Caco-2 (cell line): Measurements from ENCODE around the gene HCST. TPM values are rescaled to one million over a fixed set of nuclear protein-coding genes. Genes with fewer than 3 reads are reported as not detected.

Experiments used
- BruUV-seq: library from RNA; stranded (reverse); fragments of 400-500 nt; replicated peaks from 2 replicates; lab custom pipeline; 2021; lab: Mats Ljungman, UMichigan
- CTCF ChIA-PET: fragments of 300-600 bp; sonication (Branson Sonifier 250); formaldehyde crosslinking; loops from one replicate; lab custom pipeline; 2022; ENCODE audit warnings: antibody characterized with exemption; lab: Charles Lee
- POLR2A ChIA-PET: fragments of 300-600 bp; sonication (Branson Sonifier 250); formaldehyde crosslinking; loops from one replicate; lab custom pipeline; 2022; ENCODE audit warnings: antibody characterized with exemption; lab: Charles Lee
- DNase-seq, 2 experiments: peaks; one replicate each; pipeline versions ENCODE4 v3.0.0 to v3.0.0-alpha.2; 2020 to 2022
- H3K27me3 ChIP-seq: replicated peaks from 2 replicates; pipeline ENCODE4 v1.6.0; 2011; ENCODE audit warnings: low read length; ENCODE audit not compliant: control insufficient read depth, insufficient read depth
- H3K36me3 ChIP-seq: 2 replicates; pipeline ENCODE4 v1.5.1; 2011; ENCODE audit warnings: low read length; ENCODE audit not compliant: control insufficient read depth, insufficient read depth
- H3K4me1 ChIP-seq: fragments of 250-450 bp; sonication (Bioruptor Pico); 2 replicates; pipeline ENCODE4 v1.5.1; 2020; ENCODE audit warnings: mild to moderate bottlenecking
- H3K4me3 ChIP-seq: 2 replicates; pipeline ENCODE4 v1.5.1; 2011; ENCODE audit warnings: low read depth, mild to moderate bottlenecking, control low read depth, low read length
- H3K9me3 ChIP-seq: fragments of 250-450 bp; sonication (Bioruptor Pico); 2 replicates; pipeline ENCODE4 v1.5.1; 2020; ENCODE audit warnings: mild to moderate bottlenecking, moderate library complexity
- H3K27ac Mint-ChIP-seq: one replicate; pipeline ENCODE4 v1.8.0; 2022; ENCODE audit warnings: mixed read lengths; ENCODE audit not compliant: unreplicated experiment
- H3K27me3 Mint-ChIP-seq: one replicate; pipeline ENCODE4 v1.8.0; 2022; ENCODE audit warnings: mixed read lengths; ENCODE audit not compliant: insufficient read depth, unreplicated experiment
- H3K36me3 Mint-ChIP-seq: one replicate; pipeline ENCODE4 v1.8.0; 2022; ENCODE audit warnings: mild to moderate bottlenecking, mixed read lengths; ENCODE audit not compliant: insufficient read depth, unreplicated experiment
- H3K4me1 Mint-ChIP-seq: one replicate; pipeline ENCODE4 v1.8.0; 2022; ENCODE audit warnings: low read depth, mixed read lengths; ENCODE audit not compliant: unreplicated experiment
- H3K4me3 Mint-ChIP-seq: one replicate; pipeline ENCODE4 v1.8.0; 2022; ENCODE audit warnings: mild to moderate bottlenecking, moderate library complexity, mixed read lengths; ENCODE audit not compliant: unreplicated experiment
- H3K9me3 Mint-ChIP-seq: one replicate; pipeline ENCODE4 v1.8.0; 2022; ENCODE audit warnings: mixed read lengths; ENCODE audit not compliant: unreplicated experiment
- intact Hi-C: fragments of 100-400 bp; cut with micrococcal nuclease; formaldehyde crosslinking; loops from one replicate; pipeline ENCODE4 v1.10.0; 2022; ENCODE audit not compliant: unreplicated experiment
- total RNA-seq: library from RNA; stranded (reverse); gene quantifications from 2 replicates; pipeline ENCODE4 v1.2.3, GENCODE V29; 2022
- TF ChIP-seq, protein P1 (sequence below), 2 experiments: fragments of 200-600 bp in 1 of 2; IDR thresholded peaks; 1 replicate in 1 of 2; 2 replicates in 1 of 2; pipeline versions ENCODE4 v1.5.1 to v1.8.0; 2011 to 2022; ENCODE audit warnings: antibody characterized with exemption in 1 of 2, control low read depth in 1 of 2, inconsistent platforms in 1 of 2, low read depth in 1 of 2, low read length in 1 of 2, mild to moderate bottlenecking in 1 of 2, moderate library complexity in 1 of 2; ENCODE audit not compliant: insufficient read depth in 1 of 2, severe bottlenecking in 1 of 2, unreplicated experiment in 1 of 2

HCST gene
- total RNA-seq, 1 experiment from 2014 or later: not detected

DNA sequence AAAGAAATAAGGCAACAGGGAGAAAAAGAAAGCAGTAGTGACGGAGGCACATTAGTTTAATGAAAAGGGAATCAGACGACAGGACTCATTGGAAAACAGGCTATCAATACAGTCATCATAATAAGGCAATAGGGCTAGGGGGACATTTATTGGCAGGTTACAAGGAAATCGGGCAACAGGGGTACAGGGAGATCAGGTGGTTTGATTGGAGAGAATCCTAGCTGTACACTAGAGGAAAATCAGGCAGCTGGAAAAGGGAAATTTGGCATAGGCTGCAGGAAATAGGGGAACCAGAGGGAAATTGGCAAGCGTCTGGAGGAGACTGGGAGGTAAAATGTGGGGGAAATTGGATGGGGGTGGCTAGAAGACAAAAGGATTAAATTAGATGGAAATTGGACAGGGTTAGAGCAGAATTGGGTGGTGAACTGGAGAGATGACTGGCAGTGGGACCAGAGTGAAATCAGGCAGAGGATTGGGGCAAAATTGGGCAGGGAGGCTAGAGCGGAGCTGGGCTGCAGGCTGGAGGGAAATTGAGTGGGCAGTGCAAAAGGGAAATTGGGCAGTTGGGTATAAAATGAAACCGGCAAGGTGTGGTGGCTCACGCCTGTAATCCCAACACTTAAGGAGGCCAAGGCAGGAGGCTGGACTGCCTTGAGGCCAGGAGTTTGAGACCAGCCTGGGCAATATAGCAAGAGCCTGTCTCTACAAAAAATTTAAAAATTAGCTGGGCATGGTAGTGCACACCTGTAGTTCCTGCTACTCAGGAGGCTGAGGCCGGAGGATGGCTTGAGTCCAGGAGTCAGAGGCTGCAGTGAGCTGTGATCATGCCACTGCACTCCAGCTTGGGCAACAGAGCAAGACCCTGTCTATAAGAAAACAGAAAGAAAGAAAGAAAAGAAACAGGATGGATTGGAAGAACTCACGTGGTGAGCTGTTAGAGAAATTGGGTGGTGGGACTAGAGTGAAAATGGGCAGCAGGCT lies 41.3 kb downstream of the HCST start:
- peaks cover 15% of the 10 kb centered on the region for H3K36me3 Mint-ChIP-seq
- CTCF ChIA-PET: interaction anchor here (1.1 kb wide), 1 partner anchor 12 kb away, joined by 3 read pairs; no protein-coding TSS in a partner anchor
- POLR2A ChIA-PET: no interaction called here
- H3K4me1 Mint-ChIP-seq: peaks cover 8% of the 10 kb centered on the region
- TF ChIP-seq, protein P1, sequence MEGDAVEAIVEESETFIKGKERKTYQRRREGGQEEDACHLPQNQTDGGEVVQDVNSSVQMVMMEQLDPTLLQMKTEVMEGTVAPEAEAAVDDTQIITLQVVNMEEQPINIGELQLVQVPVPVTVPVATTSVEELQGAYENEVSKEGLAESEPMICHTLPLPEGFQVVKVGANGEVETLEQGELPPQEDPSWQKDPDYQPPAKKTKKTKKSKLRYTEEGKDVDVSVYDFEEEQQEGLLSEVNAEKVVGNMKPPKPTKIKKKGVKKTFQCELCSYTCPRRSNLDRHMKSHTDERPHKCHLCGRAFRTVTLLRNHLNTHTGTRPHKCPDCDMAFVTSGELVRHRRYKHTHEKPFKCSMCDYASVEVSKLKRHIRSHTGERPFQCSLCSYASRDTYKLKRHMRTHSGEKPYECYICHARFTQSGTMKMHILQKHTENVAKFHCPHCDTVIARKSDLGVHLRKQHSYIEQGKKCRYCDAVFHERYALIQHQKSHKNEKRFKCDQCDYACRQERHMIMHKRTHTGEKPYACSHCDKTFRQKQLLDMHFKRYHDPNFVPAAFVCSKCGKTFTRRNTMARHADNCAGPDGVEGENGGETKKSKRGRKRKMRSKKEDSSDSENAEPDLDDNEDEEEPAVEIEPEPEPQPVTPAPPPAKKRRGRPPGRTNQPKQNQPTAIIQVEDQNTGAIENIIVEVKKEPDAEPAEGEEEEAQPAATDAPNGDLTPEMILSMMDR (IDR thresholded peaks at IDR 0.05; ENCODE audit: insufficient read depth in 1 of 2, low read depth in 1 of 2, low read length in 1 of 2, severe bottlenecking in 1 of 2, unreplicated experiment in 1 of 2): no peak
- H3K36me3 ChIP-seq: no peaks in the 10 kb centered on the region
- peaks cover 3% of the 10 kb centered on the region for H3K27me3 Mint-ChIP-seq
- H3K27ac Mint-ChIP-seq: no peak overlapping the region
- no peak for DNase-seq
- H3K9me3 ChIP-seq: no peaks in the 10 kb centered on the region
- no peak overlapping the region for H3K4me3 Mint-ChIP-seq
- no peaks in the 10 kb centered on the region for H3K27me3 ChIP-seq
- no peak overlapping the region for H3K4me3 ChIP-seq
- H3K4me1 ChIP-seq: no peaks in the 10 kb centered on the region
- no TSS peak for BruUV-seq
- intact Hi-C loops: no loop called here
- no peaks in the 10 kb centered on the region for H3K9me3 Mint-ChIP-seq

DNA sequence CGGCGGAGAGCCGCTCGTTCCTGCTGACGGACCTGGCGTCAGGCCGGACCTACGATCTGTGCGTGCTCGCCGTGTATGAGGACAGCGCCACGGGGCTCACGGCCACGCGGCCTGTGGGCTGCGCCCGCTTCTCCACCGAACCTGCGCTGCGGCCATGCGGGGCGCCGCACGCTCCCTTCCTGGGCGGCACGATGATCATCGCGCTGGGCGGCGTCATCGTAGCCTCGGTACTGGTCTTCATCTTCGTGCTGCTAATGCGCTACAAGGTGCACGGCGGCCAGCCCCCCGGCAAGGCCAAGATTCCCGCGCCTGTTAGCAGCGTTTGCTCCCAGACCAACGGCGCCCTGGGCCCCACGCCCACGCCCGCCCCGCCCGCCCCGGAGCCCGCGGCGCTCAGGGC lies 42.2 kb downstream of the HCST start:
- no peaks in the 10 kb centered on the region for H3K9me3 ChIP-seq
- H3K27me3 ChIP-seq: no peaks in the 10 kb centered on the region
- no peak overlapping the region for H3K4me3 Mint-ChIP-seq
- H3K36me3 ChIP-seq: no peaks in the 10 kb centered on the region
- no peak for DNase-seq
- ChIA-PET CTCF (interaction anchor here (1.1 kb wide), 1 partner anchor 13 kb away, joined by 3 read pairs; no protein-coding TSS in a partner anchor), POLR2A (no interaction called here)
- BruUV-seq: no TSS peak
- H3K9me3 Mint-ChIP-seq: no peaks in the 10 kb centered on the region
- TF ChIP-seq, protein P1 (IDR thresholded peaks at IDR 0.05; ENCODE audit: insufficient read depth in 1 of 2, low read depth in 1 of 2, low read length in 1 of 2, severe bottlenecking in 1 of 2, unreplicated experiment in 1 of 2): no peak
- H3K4me3 ChIP-seq: no peak overlapping the region
- H3K27ac Mint-ChIP-seq: no peak overlapping the region
- intact Hi-C loops: no loop called here
- H3K4me1 Mint-ChIP-seq: peaks cover 6% of the 10 kb centered on the region
- H3K36me3 Mint-ChIP-seq: peaks cover 15% of the 10 kb centered on the region
- H3K4me1 ChIP-seq: no peaks in the 10 kb centered on the region
- peaks cover 3% of the 10 kb centered on the region for H3K27me3 Mint-ChIP-seq

DNA sequence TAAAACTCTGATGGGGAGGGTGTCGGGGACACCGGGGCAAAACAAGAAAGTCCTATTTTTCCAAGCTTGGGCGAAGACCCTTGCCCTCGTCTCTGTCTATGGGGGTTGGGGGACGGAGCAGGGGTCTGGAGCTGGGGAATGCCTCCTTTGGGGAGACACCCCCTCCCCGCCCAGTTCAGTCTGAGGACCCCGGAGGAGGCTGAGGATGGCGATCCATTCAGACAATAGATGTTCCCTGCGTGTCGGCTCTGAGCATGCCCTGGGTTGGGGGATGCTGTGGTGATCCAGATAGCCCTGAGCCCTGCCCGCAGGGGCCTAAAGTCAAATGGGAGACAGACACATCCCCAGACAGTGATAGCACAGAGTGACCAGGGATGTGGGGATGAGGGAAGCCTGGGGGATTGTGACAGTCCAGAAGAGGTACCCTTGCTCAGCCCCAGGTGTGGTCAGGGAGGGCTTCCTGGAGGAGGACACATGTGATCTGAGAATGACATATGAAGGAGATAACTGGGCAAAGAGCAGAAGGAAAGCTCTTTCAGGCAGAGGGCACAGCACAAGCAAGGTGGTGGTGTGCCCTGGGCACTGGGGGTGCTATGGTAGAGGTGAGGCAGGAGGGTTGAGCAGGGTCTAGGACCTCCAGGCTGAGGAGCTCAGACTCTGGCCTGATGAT lies 42.9 kb downstream of the HCST start:
- peaks cover 6% of the 10 kb centered on the region for H3K4me1 Mint-ChIP-seq
- no TSS peak for BruUV-seq
- POLR2A ChIA-PET: no interaction called here
- H3K9me3 Mint-ChIP-seq: no peaks in the 10 kb centered on the region
- Histone ChIP-seq H3K27me3 (no peaks in the 10 kb centered on the region), H3K4me3 (no peak overlapping the region), H3K36me3 (no peaks in the 10 kb centered on the region), H3K4me1 (no peaks in the 10 kb centered on the region), H3K9me3 (no peaks in the 10 kb centered on the region)
- no peak for DNase-seq
- CTCF ChIA-PET: no interaction called here
- H3K36me3 Mint-ChIP-seq: peaks cover 15% of the 10 kb centered on the region
- intact Hi-C loops: no loop called here
- H3K4me3 Mint-ChIP-seq: no peak overlapping the region
- H3K27ac Mint-ChIP-seq: no peak overlapping the region
- TF ChIP-seq, protein P1 (IDR thresholded peaks at IDR 0.05; ENCODE audit: insufficient read depth in 1 of 2, low read depth in 1 of 2, low read length in 1 of 2, severe bottlenecking in 1 of 2, unreplicated experiment in 1 of 2): no peak
- peaks cover 3% of the 10 kb centered on the region for H3K27me3 Mint-ChIP-seq
